Stimulated activated CD8-positive, alpha-beta memory T cell treated with anti-CD3 and anti-CD28 coated beads, Interleukin-7, amount 100 ng/mL, for 24 hours (primary cell): ENCODE measurements around the gene MORC4.

Experiments
- DNase-seq: peaks from one replicate; pipeline ENCODE4 v3.0.0-alpha.2; 2020; ENCODE audit warnings: low read depth

Gene MORC4

DNA sequence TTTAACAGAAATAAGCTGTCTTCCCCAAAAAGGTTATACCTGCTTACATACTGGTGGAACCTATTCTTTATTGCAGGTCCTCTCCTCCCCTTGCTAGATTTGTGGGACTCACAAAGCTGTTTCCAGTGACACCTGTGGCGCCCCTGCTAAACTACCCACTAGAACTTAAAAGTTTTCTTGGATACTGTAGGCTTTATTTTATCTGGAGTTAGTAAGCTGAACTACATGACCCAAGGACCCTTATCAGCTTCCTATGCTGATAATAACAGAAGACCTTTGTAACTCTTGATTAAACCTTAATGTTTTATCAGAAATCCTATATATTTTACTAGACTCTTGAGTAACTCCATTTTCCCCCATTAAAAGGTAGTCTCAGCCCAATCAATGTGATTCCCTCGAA lies 47.5 kb downstream of the MORC4 start:
- no peak for DNase-seq

GRCh38 chrX:106952089-106952488 lies 47.9 kb downstream of the MORC4 start:
- DNase-seq: no peak

DNA sequence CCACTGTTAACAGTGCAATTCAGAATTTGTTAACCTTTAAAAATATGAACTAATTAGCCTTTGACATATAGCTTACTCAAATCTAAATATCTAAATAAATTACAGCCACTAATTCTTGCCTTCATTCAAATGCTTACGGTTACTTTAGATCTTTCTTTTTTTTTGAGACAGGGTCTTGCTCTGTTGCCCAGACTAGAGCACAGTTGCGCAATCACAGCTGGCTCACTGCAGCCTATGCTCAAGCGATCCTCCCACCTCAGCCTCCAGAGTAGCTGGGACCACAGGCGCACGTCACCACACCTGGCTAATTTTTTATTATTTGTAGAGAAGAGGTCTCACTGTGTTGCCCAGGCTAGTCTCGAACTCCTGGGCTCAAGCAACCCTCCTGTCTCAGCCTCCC lies 48.8 kb downstream of the MORC4 start:
- no peak for DNase-seq

GRCh38 chrX:106950381-106950780 lies 49.6 kb downstream of the MORC4 start:
- DNase-seq: no peak

DNA sequence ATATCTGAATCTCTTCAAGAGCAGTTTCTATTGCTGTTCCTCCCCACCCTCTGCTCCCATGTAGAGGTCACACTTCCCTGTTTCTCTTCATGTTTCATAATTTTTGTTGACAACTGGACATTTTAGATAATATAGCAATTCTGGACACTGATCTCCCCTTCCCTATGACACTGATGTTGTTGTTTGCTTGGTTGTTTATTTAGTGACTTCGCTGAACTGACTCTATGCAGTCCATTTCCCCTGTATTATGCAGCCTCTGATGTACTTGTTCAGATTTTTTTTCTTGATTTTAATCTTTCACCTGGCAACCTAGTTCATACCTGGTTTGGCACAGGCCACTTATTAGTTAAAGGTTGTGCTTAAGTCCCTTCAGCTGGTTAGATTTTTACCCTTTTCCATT lies 50.6 kb downstream of the MORC4 start:
- DNase-seq: no peak

GRCh38 chrX:106948641-106949040 lies 51.4 kb downstream of the MORC4 start:
- DNase-seq: no peak

GRCh38 chrX:106946464-106946863 lies 53.5 kb downstream of the MORC4 start:
- DNase-seq: no peak

DNA sequence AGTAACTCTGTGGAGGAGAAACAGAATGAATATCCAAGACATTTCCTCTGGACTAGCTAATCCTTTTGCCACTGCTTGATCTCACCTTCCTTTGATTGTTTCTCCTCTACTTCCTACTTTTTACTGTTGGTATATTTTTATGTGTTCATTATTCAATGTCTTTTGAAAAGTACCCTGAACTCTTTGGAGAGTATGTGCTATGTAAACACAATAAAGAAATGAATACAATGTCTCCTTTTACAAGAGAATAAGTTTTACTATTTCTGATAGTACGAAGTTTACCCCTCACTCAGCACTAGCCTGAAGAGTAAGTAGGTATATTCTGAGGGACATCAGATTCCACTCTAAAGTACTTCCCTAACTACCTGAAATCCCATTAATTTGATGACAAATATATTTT lies 59.9 kb downstream of the MORC4 start:
- no peak for DNase-seq

- DNase-seq: no peak
These were observed 60.4 kb downstream of the MORC4 start for GRCh38 chrX:106939566-106939965.

DNA sequence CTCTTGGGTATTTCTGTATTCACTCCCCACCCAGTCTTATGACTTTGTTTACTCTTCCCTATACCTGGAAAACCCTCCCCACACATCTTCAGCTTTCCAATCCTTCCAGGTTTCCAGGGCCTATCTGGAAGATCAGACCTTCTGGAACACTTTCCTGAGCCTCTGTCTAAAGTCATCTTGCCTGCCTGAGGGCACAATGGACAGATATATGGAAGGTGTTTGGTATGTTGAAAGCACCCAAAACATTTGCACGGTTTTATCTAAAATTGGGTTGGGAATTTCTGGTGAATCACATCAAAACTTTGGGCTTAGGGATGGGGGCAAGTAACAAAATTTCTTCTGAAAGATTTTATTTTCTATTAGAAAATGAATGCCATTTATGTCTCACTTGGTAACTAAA lies 63.8 kb downstream of the MORC4 start:
- DNase-seq: no peak

DNA sequence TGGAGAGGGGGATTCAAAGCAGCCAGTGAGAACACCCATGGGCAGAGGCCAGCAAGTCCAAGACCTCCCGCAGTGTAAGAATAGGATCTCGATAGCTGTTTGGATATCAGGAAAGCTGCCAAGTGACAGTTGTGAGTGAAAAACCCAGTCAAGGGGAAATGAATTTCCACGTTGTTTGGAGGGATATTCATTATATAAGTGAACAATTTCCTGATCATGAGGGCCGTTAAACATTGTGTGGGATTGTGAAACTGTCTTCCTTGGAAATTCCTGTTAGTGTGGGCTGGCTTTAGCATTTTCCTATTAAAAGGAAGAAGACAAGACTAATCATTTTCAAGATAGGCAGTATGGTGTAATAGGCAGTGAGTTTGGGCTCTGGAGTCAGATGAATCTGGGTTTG lies 64.8 kb downstream of the MORC4 start:
- DNase-seq: no peak

DNA sequence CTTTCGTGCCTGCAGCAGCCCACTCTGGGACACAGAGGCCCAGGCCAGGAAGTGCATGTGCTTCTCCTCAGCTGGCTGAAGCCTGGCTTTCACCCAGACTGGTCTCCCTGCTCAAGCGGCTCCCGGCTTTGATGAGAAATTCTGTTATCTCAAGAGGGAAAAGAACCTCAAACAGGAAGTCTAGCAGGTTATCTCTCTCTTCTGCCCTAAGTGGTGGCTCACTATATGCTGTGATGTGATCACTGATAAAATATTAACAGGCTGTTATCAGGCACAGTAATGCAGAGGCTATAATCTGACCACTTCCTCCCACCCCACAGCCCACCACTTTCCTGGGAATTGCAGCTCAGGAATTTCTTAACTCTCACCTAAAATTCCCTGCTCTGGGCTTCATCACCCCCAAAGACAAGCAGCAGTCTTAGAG lies 66.5 kb downstream of the MORC4 start:
- DNase-seq: no peak

DNA sequence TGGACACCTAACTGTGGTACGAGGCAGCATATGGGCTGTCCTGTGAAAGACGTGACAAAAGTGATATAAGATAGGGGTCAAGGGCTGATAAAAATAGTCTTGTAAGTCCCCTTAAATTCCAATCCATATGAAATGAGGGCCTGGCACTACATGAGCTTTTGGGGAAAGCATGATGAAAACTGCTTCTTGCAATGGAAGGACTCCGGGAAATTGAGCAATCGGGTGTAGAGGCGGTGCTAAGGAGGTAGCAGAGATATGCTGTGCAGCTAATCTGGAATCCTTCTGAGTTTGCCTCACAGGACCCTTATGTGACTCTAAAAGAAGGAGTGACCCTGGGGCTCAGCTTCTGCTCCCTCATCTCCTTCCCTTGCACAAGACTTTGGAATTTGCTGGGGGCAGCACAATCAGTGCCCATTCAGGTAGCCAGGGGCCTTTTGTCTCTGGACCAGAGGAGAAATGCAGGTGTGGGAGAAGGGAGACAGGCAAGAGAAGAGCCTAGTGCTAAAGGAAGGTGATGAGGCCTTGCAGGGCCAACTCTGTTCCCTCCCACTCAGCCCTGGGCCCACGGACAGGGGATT lies 67.0 kb downstream of the MORC4 start:
- no peak for DNase-seq

DNA sequence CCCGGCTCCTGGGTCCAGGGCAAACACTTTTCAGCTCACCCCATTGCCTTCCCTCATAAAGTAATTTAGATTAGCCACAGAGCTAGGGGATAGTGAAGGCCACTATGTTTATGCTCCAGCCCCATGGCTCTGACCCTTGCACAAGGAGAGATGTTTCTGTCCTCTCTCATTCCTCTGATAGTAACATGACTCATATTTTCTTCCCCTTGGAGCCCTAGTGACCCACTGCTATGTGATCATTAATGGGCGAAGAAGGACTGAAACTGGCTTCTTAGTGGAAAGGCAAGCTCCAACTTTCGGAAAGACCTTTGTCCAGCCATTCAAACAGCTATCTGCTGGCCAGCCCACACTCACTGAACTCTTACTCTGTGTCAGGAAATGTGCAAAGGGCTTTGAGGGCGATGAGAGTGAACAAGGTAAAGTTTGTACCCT lies 67.5 kb downstream of the MORC4 start:
- DNase-seq: no peak

GRCh38 chrX:106931831-106932491 lies 68.1 kb downstream of the MORC4 start:
- DNase-seq: no peak

- DNase-seq: no peak
These were observed 71.8 kb downstream of the MORC4 start for GRCh38 chrX:106928227-106928626.

DNA sequence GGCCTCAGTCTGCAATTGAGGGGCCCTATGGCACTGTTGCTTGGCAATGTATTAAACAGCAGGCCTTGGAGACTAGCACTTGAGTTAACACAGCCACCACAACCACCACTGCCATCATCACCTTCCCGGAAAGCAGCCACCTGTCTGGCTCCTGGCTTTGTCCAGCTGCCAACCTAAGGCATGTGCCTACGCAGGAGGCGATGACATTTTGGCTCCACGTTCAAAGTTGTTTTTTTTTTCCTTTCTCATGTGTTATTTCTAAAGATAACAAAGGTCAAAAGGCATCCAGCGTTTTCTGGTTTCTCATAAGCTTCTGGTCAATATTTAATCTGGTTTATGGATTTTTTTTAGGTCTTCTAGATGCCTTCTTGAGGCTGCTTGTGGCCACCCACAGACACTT lies 72.3 kb downstream of the MORC4 start:
- no peak for DNase-seq

DNA sequence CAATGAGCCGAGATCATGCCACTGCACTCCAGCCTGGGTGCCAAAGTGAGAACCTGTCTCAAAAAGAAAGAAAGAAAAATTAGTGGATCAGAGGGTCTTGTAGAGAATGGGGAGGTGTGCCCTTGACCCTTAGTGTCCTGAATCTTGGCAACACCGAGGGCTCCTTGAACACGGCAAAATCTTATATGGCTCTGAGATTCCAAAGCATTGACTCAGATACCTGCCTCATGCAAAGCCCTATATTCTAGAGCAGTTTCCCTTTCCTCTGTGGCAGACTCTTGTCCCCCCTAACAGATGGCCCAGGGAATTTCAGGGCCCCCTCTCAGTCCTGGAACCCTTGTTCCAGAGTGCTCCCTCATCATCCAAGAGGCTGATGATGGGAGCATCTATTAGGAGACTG lies 73.0 kb downstream of the MORC4 start:
- DNase-seq: no peak

GRCh38 chrX:106921637-106922036 lies 78.4 kb downstream of the MORC4 start:
- DNase-seq: no peak

DNA sequence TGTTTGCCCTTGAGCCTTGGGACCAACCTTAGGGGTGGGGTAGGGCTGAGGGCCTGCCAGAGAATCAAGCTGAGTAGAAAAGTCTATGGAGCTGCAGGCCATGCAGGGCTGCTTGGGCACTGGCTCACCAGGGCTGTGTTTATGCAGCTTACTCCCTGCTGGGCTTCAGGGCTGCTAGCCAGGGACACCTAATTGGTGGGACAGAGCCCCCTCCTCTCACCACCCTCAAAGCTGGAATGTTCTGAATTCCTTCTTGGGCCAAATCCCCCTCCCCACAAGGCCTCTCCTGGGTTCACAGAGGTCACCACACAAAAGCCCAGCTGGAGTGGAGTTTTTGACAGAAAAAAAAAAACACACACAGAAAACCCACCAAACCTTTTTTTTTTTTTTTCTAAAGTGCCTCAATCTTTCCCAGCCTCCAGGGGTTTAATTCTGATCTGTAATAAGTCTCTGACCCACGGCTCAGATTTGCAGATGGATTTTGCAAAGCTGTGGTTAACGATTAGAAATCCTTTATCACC lies 80.0 kb downstream of the MORC4 start, which contains the start of gene CLDN2:
Gene CLDN2, plus strand, starts transcription at position 471 of the 521 bp plus-strand sequence. CDS start 7,827 bp downstream, outside the sequence.
- no peak for DNase-seq

- no peak for DNase-seq
These were observed 82.0 kb downstream of the MORC4 start for GRCh38 chrX:106917830-106918500.

- no peak for DNase-seq
These were observed 87.1 kb downstream of the MORC4 start for GRCh38 chrX:106912864-106913263.

GRCh38 chrX:106906361-106906760 lies 93.7 kb downstream of the MORC4 start:
- no peak for DNase-seq
